Measurements from ENCODE around the gene BFAR. TPM values are rescaled to one million over a fixed set of nuclear protein-coding genes. Genes with fewer than 3 reads are reported as not detected.

BFAR gene
- total and polyA plus RNA-seq, 2 of the 8 experiments (the other 6 are each of a cell fraction or from before 2014, with no cell fraction given), result 56.9 to 78.2 TPM

- 82% methylated on average over 3 of the region's 3 CpGs; no CpG with 5 or more reads in 1 of the 2 experiments for WGBS, 2 experiments (ENCODE audit: extremely low coverage in 1 of 2, insufficient coverage in 1 of 2, insufficient read length in 1 of 2, insufficient replicate concordance in 2 of 2, low coverage in 1 of 2, low lambda C conversion rate in 2 of 2, missing lambda C conversion rate in 1 of 2)
- TF ChIP-seq GTF2F1 (IDR thresholded peaks at IDR 0.05; ENCODE audit: borderline replicate concordance, low read depth, low read length), result no peak
- no peak for TF ChIP-seq TAF1 (IDR thresholded peaks at IDR 0.05; ENCODE audit: low read depth, low read length)
- TF ChIP-seq TEAD4 (IDR thresholded peaks at IDR 0.05; ENCODE audit: low read depth, low read length), result no peak
- TF ChIP-seq NANOG (IDR thresholded peaks at IDR 0.05; ENCODE audit: insufficient read depth, low read depth, low read length, poor library complexity, severe bottlenecking), result no peak
- no peak for TF ChIP-seq PHF8 (conservative IDR thresholded peaks at IDR 0.05; ENCODE audit: low read depth, low read length)
- no peak for TF ChIP-seq KDM4A (IDR thresholded peaks at IDR 0.05; ENCODE audit: low read depth, low read length, severe bottlenecking)
- no peak for TF ChIP-seq SIRT6 (IDR thresholded peaks at IDR 0.05; ENCODE audit: low read length)
- TF ChIP-seq, protein P1, sequence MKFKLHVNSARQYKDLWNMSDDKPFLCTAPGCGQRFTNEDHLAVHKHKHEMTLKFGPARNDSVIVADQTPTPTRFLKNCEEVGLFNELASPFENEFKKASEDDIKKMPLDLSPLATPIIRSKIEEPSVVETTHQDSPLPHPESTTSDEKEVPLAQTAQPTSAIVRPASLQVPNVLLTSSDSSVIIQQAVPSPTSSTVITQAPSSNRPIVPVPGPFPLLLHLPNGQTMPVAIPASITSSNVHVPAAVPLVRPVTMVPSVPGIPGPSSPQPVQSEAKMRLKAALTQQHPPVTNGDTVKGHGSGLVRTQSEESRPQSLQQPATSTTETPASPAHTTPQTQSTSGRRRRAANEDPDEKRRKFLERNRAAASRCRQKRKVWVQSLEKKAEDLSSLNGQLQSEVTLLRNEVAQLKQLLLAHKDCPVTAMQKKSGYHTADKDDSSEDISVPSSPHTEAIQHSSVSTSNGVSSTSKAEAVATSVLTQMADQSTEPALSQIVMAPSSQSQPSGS (IDR thresholded peaks at IDR 0.05; ENCODE audit: low read length), result no peak
- no peak for TF ChIP-seq MAFK (IDR thresholded peaks at IDR 0.05; ENCODE audit: low read depth, low read length)
- no peak for TF ChIP-seq SIX5 (IDR thresholded peaks at IDR 0.05; ENCODE audit: low read depth, low read length)
- no peak for TF ChIP-seq HDAC2 (IDR thresholded peaks at IDR 0.05; ENCODE audit: borderline replicate concordance in 1 of 2, low read depth in 2 of 2, low read length in 2 of 2)
- TF ChIP-seq ASH2L (IDR thresholded peaks at IDR 0.05; ENCODE audit: low read length), result no peak
- no peak for TF ChIP-seq BRCA1 (IDR thresholded peaks at IDR 0.05; ENCODE audit: low read depth, low read length)
Measured at GRCh38 chr16:14676633-14677032, 43.9 kb downstream of the BFAR start.

More at GRCh38 chr16:14676633-14677032, 43.9 kb downstream of the BFAR start:
- Histone ChIP-seq H3K23me2 (ENCODE audit: low read depth, low read length) (peaks cover 4% of the 10 kb centered on the region; the same call in 1 of the 2 replicates), H2BK20ac (ENCODE audit: low read length) (no peak overlapping the region), H3K36me3 (ENCODE audit: control insufficient read depth in 2 of 4, insufficient read depth in 4 of 4, low read length in 3 of 4) (no peaks in the 10 kb centered on the region), H3K79me1 (ENCODE audit: low read depth, low read length) (no peaks in the 10 kb centered on the region), H3K27ac (ENCODE audit: low read depth, low read length) (no peak overlapping the region), H4K8ac (ENCODE audit: extremely low read depth, insufficient read depth, low read length) (no peak overlapping the region), H3K56ac (replicated peaks; ENCODE audit: insufficient read length, low read depth, low read length) (no peak overlapping the region), H3K18ac (ENCODE audit: extremely low read depth, low read length) (no peak overlapping the region), H3K79me2 (ENCODE audit: control insufficient read depth in 1 of 2, insufficient read depth in 2 of 2, low read length in 2 of 2) (no peaks in the 10 kb centered on the region), H3K9ac (replicated peaks in 1 of 4; ENCODE audit: extremely low read depth in 1 of 4, low read depth in 3 of 4, low read length in 3 of 4) (no peak overlapping the region), H2BK12ac (ENCODE audit: low read depth, low read length) (no peak overlapping the region), H2BK15ac (ENCODE audit: low read length) (no peak overlapping the region), H3K4ac (replicated peaks; ENCODE audit: insufficient read length, low read depth, low read length) (no peak overlapping the region), H3K4me2 (ENCODE audit: insufficient read depth in 1 of 2, low read depth in 2 of 2, low read length in 2 of 2) (no peak overlapping the region), H3K4me3 (ENCODE audit: extremely low read depth in 1 of 4, insufficient read depth in 2 of 4, low read depth in 3 of 4, low read length in 4 of 4) (no peak overlapping the region), H3K9me3 (ENCODE audit: insufficient read depth in 2 of 2, low read depth in 1 of 2, low read length in 1 of 2) (no peaks in the 10 kb centered on the region), H2BK120ac (replicated peaks; ENCODE audit: low read depth, low read length) (no peak overlapping the region), H3K14ac (ENCODE audit: insufficient read length) (no peak overlapping the region), H2AK5ac (ENCODE audit: low read depth, low read length) (no peak overlapping the region), H4K91ac (replicated peaks; ENCODE audit: insufficient read length, low read length) (no peak overlapping the region), H4K20me1 (replicated peaks in 1 of 2; ENCODE audit: control insufficient read depth in 1 of 2, insufficient read depth in 2 of 2, low read length in 2 of 2) (no peaks in the 10 kb centered on the region), H4K5ac (ENCODE audit: insufficient read length, low read depth, low read length) (no peak overlapping the region), H2AFZ (ENCODE audit: low read length) (no peak overlapping the region), H3K4me1 (replicated peaks in 1 of 4; ENCODE audit: control insufficient read depth in 3 of 4, insufficient read depth in 4 of 4, low read length in 3 of 4) (no peaks in the 10 kb centered on the region), H2BK5ac (ENCODE audit: low read depth, low read length) (no peak overlapping the region), H3K23ac (ENCODE audit: insufficient read length) (no peak overlapping the region), H3K27me3 (replicated peaks in 1 of 4; ENCODE audit: control insufficient read depth in 3 of 4, extremely low read depth in 1 of 4, insufficient read depth in 3 of 4, low read length in 3 of 4) (no peaks in the 10 kb centered on the region)
- POLR2A ChIA-PET (ENCODE audit: partially characterized antibody), result no interaction called here
- DNase-seq (ENCODE audit: low read depth in 1 of 2, low spot score in 2 of 2) (no peak), FAIRE-seq (no peak)
- CTCF ChIA-PET (ENCODE audit: partially characterized antibody), result no interaction called here
